SK-N-SH (cell line): ENCODE data around the gene ACAP2. TPM values are rescaled to one million over a fixed set of nuclear protein-coding genes. Genes with fewer than 3 reads are reported as not detected.

Experiments used
- CTCF ChIA-PET: fragments of 300-600, 350-600 bp; formaldehyde crosslinking; extraction: SDS; loops from one replicate; lab custom pipeline; 2021; lab: Yijun Ruan, JAX
- POLR2A ChIA-PET: fragments of 350-600 bp; sonication (Branson Sonifier 250); formaldehyde crosslinking; extraction: SDS; loops from one replicate; lab custom pipeline; 2020; ENCODE audit warnings: antibody characterized with exemption, inconsistent platforms; lab: Yijun Ruan, JAX
- DNase-seq: peaks from one replicate; pipeline ENCODE4 v3.0.0; 2012
- H2AFZ ChIP-seq: fragments of 200-600 bp; sonication (generic); 2 replicates; pipeline ENCODE4 v1.8.1; 2016; ENCODE audit warnings: antibody characterized with exemption, mild to moderate bottlenecking, low read depth
- H3F3A ChIP-seq: fragments of 200-600 bp; sonication (generic); replicated peaks from 2 replicates; pipeline ENCODE3; 2016; ENCODE audit warnings: antibody characterized with exemption, mild to moderate bottlenecking; ENCODE audit not compliant: insufficient read depth
- H3K27ac ChIP-seq, 2 experiments: fragments of 200-500 bp in 1 of 2; fragments of 200-600 bp in 1 of 2; sonication (Bioruptor generic) in 1 of 2; sonication (generic), shearing (Covaris generic) in 1 of 2; 2 replicates each; pipeline versions ENCODE4 v1.5.1 to v1.6.1; 2014 to 2016; ENCODE audit warnings: low read depth in 2 of 2, inconsistent platforms in 1 of 2, low read length in 1 of 2, mild to moderate bottlenecking in 1 of 2, mixed read lengths in 1 of 2
- H3K27me3 ChIP-seq: fragments of 200-600 bp; sonication (generic), shearing (Covaris generic); 2 replicates; pipeline ENCODE4 v1.6.1; 2016; ENCODE audit warnings: mixed run types; ENCODE audit not compliant: insufficient read depth
- H3K36me3 ChIP-seq, 2 experiments: fragments of 200-500 bp in 1 of 2; fragments of 200-600 bp in 1 of 2; sonication (Bioruptor generic) in 1 of 2; sonication (generic) in 1 of 2; replicated peaks in 1 of 2; 2 replicates each; pipeline versions ENCODE3 to v1.5.1; 2014 to 2016; ENCODE audit warnings: low read length in 1 of 2, mild to moderate bottlenecking in 1 of 2; ENCODE audit not compliant: insufficient read depth in 2 of 2, control insufficient read depth in 1 of 2
- H3K4me1 ChIP-seq, 2 experiments: fragments of 200-500 bp in 1 of 2; fragments of 200-600 bp in 1 of 2; sonication (Bioruptor generic) in 1 of 2; sonication (generic), shearing (Covaris generic) in 1 of 2; 2 replicates each; pipeline versions ENCODE4 v1.5.1 to v1.6.1; 2014 to 2016; ENCODE audit warnings: low read depth in 1 of 2, low read length in 1 of 2, mixed run types in 1 of 2; ENCODE audit not compliant: insufficient read depth in 2 of 2, control insufficient read depth in 1 of 2
- H3K4me2 ChIP-seq: fragments of 200-600 bp; sonication (generic), shearing (Covaris generic); 2 replicates; pipeline ENCODE4 v1.6.1; 2017; ENCODE audit warnings: mixed run types
- H3K4me3 ChIP-seq, 2 experiments: fragments of 200-500 bp in 1 of 2; fragments of 200-600 bp in 1 of 2; sonication (Bioruptor generic) in 1 of 2; sonication (generic), shearing (Covaris generic) in 1 of 2; 2 replicates each; pipeline versions ENCODE4 v1.5.1 to v1.8.1; 2014 to 2016; ENCODE audit warnings: low read depth in 2 of 2, inconsistent platforms in 1 of 2, low read length in 1 of 2, mild to moderate bottlenecking in 1 of 2, mixed read lengths in 1 of 2, moderate library complexity in 1 of 2
- H3K79me2 ChIP-seq: fragments of 200-600 bp; sonication (generic); 2 replicates; pipeline ENCODE4 v1.8.1; 2017; ENCODE audit warnings: mild to moderate bottlenecking; ENCODE audit not compliant: insufficient read depth
- H3K9ac ChIP-seq: fragments of 200-600 bp; sonication (generic); 2 replicates; pipeline ENCODE4 v1.6.1; 2017; ENCODE audit warnings: mixed run types
- H3K9me2 ChIP-seq: fragments of 200-600 bp; sonication (generic); 2 replicates; pipeline ENCODE4 v1.6.1; 2017; ENCODE audit warnings: mixed run types
- H3K9me3 ChIP-seq: fragments of 200-600 bp; sonication (generic); 2 replicates; pipeline ENCODE4 v1.6.1; 2017; ENCODE audit warnings: mixed run types, mild to moderate bottlenecking, moderate library complexity
- H4K20me1 ChIP-seq: fragments of 200-600 bp; sonication (generic); 2 replicates; pipeline ENCODE4 v1.6.1; 2017; ENCODE audit warnings: mild to moderate bottlenecking, mixed run types; ENCODE audit not compliant: insufficient read depth
- GATA2 ChIP-seq: sonication (generic); formaldehyde crosslinking; IDR thresholded peaks from 2 replicates; pipeline ENCODE4 v1.5.0; 2020; ENCODE audit warnings: mild to moderate bottlenecking, missing genetic modification reagents
- MEF2A ChIP-seq: IDR thresholded peaks from 2 replicates; pipeline ENCODE4 v1.4.0; 2012; ENCODE audit warnings: low read depth, borderline replicate concordance
- MXI1 ChIP-seq: IDR thresholded peaks from 2 replicates; pipeline ENCODE4 v1.6.1; 2012; ENCODE audit warnings: mild to moderate bottlenecking, low read depth, low read length, improper control_type of control experiment
- PBX3 ChIP-seq: IDR thresholded peaks from 2 replicates; pipeline ENCODE4; 2012
- POLR2AphosphoS5 ChIP-seq: IDR thresholded peaks from 2 replicates; pipeline ENCODE4 v1.6.1; 2012; ENCODE audit warnings: low read depth, low read length
- RCOR1 ChIP-seq: fragments of 150-350 bp; IDR thresholded peaks from 2 replicates; pipeline ENCODE4 v1.6.1; 2017; ENCODE audit warnings: antibody characterized with exemption, low read length
- RFX5 ChIP-seq: IDR thresholded peaks from 2 replicates; pipeline ENCODE4 v1.6.1; 2012; ENCODE audit warnings: mild to moderate bottlenecking, improper control_type of control experiment, low read length
- SIN3A ChIP-seq: IDR thresholded peaks from 2 replicates; pipeline ENCODE4 v1.6.1; 2012; ENCODE audit warnings: low read depth, mild to moderate bottlenecking, low read length, moderate library complexity, borderline replicate concordance
- TCF12 ChIP-seq: IDR thresholded peaks from 2 replicates; pipeline ENCODE4 v1.4.0; 2012
- USF1 ChIP-seq: IDR thresholded peaks from 2 replicates; pipeline ENCODE4 v1.4.0; 2012; ENCODE audit warnings: low read depth, borderline replicate concordance
- YY1 ChIP-seq: IDR thresholded peaks from 2 replicates; pipeline ENCODE4 v1.4.0; 2012; ENCODE audit warnings: low read depth, mild to moderate bottlenecking
- WGBS: methylation state at CpG from one replicate; pipeline ENCODE4 v1.1.6; 2017; ENCODE audit warnings: low lambda C conversion rate; 5-methylcytosine and 5-hydroxymethylcytosine counted together
- polyA plus RNA-seq, 3 experiments: library from polyadenylated mRNA; depleted of rRNA; stranded (reverse); fragments of >200 nt; gene quantifications; 2 replicates each; pipeline ENCODE4 v1.2.3, GENCODE V29; 2012
- TF ChIP-seq, protein P1 (sequence below): IDR thresholded peaks from 2 replicates; pipeline ENCODE4 v1.6.1; 2012; ENCODE audit warnings: mild to moderate bottlenecking, low read depth, low read length, moderate library complexity
- TF ChIP-seq, protein P2 (sequence below): fragments of 150-350 bp; IDR thresholded peaks from 2 replicates; pipeline ENCODE4 v1.6.1; 2017; ENCODE audit warnings: antibody characterized with exemption, low read length, low read depth, borderline replicate concordance
- TF ChIP-seq, protein P3 (sequence below): IDR thresholded peaks from 2 replicates; pipeline ENCODE4 v1.4.0; 2012; ENCODE audit warnings: low read depth, borderline replicate concordance
- TF ChIP-seq, protein P4 (sequence below): fragments of 200-600 bp; sonication (generic); IDR thresholded peaks from 2 replicates; pipeline ENCODE4 v1.6.1; 2017; ENCODE audit warnings: antibody characterized with exemption, mild to moderate bottlenecking, moderate library complexity
- TF ChIP-seq, protein P5 (sequence below): fragments of 150-350 bp; IDR thresholded peaks from 2 replicates; pipeline ENCODE4 v1.6.1; 2016; ENCODE audit warnings: mild to moderate bottlenecking, low read depth, low read length

Gene ACAP2
- polyA plus RNA-seq, 1 of the 3 experiments (the other 2 are of a cell fraction): 6.8 TPM

DNA sequence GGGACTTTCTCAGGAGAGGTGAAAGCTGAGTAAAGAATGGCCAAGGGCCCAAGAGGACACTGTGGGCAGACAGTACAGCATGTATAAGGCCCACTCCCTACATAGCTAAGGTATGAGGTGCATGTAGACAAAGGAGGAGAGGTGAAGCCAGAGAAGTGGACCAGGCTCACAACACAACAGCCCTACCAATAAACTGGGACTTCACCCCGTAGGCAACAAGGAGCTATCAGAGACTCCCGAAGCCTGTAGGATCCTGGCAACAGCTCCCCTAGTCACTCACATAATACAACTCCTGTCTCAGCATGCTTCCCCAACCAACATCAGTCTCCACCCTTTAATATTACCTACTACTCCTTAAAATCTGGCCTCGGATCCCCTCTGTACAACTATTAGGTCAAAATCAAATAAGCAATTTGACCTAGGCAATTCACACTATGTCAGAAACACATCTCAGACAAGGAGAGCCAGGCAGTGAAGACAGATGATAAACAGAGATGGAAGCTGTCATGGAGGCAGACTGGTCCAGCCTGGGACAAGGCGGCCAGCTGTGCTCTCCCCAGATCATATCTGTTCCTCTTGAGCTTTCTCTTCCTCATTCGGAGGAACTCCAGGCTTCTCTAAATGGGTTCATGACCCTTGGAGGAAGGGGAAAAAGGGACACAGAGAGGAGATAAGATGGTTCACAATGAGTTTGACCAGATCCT, 173.3 kb downstream of the ACAP2 start:
- Histone ChIP-seq H3K27ac (peak overlapping the region; percentile 82 to 94; a peak in 3 of 4 replicates), H3F3A (peaks cover 7% of the 10 kb centered on the region), H3K36me3 (peaks cover 0 to 9% of the 10 kb centered on the region in 2 experiments), H2AFZ (peak overlapping the region; percentile 96; the same call in 1 of the 2 replicates), H3K9me2 (no peaks in the 10 kb centered on the region), H3K9me3 (no peaks in the 10 kb centered on the region), H3K27me3 (no peaks in the 10 kb centered on the region), H3K4me2 (peak overlapping the region; percentile 99), H3K79me2 (peaks cover 45% of the 10 kb centered on the region), H4K20me1 (peaks cover 6% of the 10 kb centered on the region; the same call in 1 of the 2 replicates), H3K9ac (peak overlapping the region; percentile 73; the same call in 1 of the 2 replicates), H3K4me1 (peaks cover 0 to 22% of the 10 kb centered on the region in 2 experiments; a peak in 2 of 4 replicates), H3K4me3 (peak overlapping the region; percentile 84 to 86)
- no peak for DNase-seq
- CTCF ChIA-PET: interaction anchor here (0.9 to 5.9 kb wide), 19 partner anchors 9 to 597 kb away, joined by 3 to 216 read pairs (median 5); partner anchors contain the start of genes ACAP2, FAM43A and LSG1
- WGBS: 77% methylated on average over 5 of the region's 5 CpGs
- POLR2A ChIA-PET: interaction anchor here (1.0 to 2.9 kb wide), 8 partner anchors 9 to 602 kb away, joined by 3 to 10 read pairs (median 5); partner anchors contain the start of genes ACAP2, LSG1 and PPP1R2
- TF ChIP-seq, protein P1, sequence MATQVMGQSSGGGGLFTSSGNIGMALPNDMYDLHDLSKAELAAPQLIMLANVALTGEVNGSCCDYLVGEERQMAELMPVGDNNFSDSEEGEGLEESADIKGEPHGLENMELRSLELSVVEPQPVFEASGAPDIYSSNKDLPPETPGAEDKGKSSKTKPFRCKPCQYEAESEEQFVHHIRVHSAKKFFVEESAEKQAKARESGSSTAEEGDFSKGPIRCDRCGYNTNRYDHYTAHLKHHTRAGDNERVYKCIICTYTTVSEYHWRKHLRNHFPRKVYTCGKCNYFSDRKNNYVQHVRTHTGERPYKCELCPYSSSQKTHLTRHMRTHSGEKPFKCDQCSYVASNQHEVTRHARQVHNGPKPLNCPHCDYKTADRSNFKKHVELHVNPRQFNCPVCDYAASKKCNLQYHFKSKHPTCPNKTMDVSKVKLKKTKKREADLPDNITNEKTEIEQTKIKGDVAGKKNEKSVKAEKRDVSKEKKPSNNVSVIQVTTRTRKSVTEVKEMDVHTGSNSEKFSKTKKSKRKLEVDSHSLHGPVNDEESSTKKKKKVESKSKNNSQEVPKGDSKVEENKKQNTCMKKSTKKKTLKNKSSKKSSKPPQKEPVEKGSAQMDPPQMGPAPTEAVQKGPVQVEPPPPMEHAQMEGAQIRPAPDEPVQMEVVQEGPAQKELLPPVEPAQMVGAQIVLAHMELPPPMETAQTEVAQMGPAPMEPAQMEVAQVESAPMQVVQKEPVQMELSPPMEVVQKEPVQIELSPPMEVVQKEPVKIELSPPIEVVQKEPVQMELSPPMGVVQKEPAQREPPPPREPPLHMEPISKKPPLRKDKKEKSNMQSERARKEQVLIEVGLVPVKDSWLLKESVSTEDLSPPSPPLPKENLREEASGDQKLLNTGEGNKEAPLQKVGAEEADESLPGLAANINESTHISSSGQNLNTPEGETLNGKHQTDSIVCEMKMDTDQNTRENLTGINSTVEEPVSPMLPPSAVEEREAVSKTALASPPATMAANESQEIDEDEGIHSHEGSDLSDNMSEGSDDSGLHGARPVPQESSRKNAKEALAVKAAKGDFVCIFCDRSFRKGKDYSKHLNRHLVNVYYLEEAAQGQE: no peak
- TF ChIP-seq USF1 (no peak), PBX3 (no peak), RCOR1 (no peak), YY1 (no peak), RFX5 (no peak), POLR2AphosphoS5 (no peak), MEF2A (no peak), MXI1 (no peak), GATA2 (no peak), SIN3A (no peak), TCF12 (no peak)
- TF ChIP-seq, protein P2, sequence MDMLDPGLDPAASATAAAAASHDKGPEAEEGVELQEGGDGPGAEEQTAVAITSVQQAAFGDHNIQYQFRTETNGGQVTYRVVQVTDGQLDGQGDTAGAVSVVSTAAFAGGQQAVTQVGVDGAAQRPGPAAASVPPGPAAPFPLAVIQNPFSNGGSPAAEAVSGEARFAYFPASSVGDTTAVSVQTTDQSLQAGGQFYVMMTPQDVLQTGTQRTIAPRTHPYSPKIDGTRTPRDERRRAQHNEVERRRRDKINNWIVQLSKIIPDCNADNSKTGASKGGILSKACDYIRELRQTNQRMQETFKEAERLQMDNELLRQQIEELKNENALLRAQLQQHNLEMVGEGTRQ: no peak
- TF ChIP-seq, protein P3, sequence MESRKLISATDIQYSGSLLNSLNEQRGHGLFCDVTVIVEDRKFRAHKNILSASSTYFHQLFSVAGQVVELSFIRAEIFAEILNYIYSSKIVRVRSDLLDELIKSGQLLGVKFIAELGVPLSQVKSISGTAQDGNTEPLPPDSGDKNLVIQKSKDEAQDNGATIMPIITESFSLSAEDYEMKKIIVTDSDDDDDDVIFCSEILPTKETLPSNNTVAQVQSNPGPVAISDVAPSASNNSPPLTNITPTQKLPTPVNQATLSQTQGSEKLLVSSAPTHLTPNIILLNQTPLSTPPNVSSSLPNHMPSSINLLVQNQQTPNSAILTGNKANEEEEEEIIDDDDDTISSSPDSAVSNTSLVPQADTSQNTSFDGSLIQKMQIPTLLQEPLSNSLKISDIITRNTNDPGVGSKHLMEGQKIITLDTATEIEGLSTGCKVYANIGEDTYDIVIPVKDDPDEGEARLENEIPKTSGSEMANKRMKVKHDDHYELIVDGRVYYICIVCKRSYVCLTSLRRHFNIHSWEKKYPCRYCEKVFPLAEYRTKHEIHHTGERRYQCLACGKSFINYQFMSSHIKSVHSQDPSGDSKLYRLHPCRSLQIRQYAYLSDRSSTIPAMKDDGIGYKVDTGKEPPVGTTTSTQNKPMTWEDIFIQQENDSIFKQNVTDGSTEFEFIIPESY: no peak
- TF ChIP-seq, protein P4, sequence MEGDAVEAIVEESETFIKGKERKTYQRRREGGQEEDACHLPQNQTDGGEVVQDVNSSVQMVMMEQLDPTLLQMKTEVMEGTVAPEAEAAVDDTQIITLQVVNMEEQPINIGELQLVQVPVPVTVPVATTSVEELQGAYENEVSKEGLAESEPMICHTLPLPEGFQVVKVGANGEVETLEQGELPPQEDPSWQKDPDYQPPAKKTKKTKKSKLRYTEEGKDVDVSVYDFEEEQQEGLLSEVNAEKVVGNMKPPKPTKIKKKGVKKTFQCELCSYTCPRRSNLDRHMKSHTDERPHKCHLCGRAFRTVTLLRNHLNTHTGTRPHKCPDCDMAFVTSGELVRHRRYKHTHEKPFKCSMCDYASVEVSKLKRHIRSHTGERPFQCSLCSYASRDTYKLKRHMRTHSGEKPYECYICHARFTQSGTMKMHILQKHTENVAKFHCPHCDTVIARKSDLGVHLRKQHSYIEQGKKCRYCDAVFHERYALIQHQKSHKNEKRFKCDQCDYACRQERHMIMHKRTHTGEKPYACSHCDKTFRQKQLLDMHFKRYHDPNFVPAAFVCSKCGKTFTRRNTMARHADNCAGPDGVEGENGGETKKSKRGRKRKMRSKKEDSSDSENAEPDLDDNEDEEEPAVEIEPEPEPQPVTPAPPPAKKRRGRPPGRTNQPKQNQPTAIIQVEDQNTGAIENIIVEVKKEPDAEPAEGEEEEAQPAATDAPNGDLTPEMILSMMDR: no peak
- TF ChIP-seq, protein P5, sequence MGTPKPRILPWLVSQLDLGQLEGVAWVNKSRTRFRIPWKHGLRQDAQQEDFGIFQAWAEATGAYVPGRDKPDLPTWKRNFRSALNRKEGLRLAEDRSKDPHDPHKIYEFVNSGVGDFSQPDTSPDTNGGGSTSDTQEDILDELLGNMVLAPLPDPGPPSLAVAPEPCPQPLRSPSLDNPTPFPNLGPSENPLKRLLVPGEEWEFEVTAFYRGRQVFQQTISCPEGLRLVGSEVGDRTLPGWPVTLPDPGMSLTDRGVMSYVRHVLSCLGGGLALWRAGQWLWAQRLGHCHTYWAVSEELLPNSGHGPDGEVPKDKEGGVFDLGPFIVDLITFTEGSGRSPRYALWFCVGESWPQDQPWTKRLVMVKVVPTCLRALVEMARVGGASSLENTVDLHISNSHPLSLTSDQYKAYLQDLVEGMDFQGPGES: no peak
